Testis (tissue), 2 donors: ENCODE data around the gene GALNT17.

Source experiments
- CTCF ChIP-seq, 3 experiments: fragments of 450-650 bp in 2 of 3; fragments of 200-600 bp in 1 of 3; sonication (generic) in 1 of 3; IDR thresholded peaks; one replicate each; pipeline ENCODE4 v1.5.1; 2016 to 2019; ENCODE audit warnings: antibody characterized with exemption in 3 of 3, mild to moderate bottlenecking in 2 of 3, moderate library complexity in 1 of 3
- POLR2A ChIP-seq: fragments of 450-650 bp; IDR thresholded peaks from one replicate; pipeline ENCODE4 v1.6.1; 2017; ENCODE audit warnings: antibody characterized with exemption, mild to moderate bottlenecking, moderate library complexity

- no peak for TF ChIP-seq POLR2A
- no peak for TF ChIP-seq CTCF (IDR thresholded peaks at IDR 0.05)
Observed at GRCh38 chr7:71652510-71652909, 520.6 kb downstream of the GALNT17 start.
